ENCODE data around the gene LMO2. TPM values are rescaled to one million over a fixed set of nuclear protein-coding genes. Genes with fewer than 3 reads are reported as not detected.

Gene LMO2
- total RNA-seq, 2 donors from 2014 or later, result 37.0 to 74.3 TPM

DNA sequence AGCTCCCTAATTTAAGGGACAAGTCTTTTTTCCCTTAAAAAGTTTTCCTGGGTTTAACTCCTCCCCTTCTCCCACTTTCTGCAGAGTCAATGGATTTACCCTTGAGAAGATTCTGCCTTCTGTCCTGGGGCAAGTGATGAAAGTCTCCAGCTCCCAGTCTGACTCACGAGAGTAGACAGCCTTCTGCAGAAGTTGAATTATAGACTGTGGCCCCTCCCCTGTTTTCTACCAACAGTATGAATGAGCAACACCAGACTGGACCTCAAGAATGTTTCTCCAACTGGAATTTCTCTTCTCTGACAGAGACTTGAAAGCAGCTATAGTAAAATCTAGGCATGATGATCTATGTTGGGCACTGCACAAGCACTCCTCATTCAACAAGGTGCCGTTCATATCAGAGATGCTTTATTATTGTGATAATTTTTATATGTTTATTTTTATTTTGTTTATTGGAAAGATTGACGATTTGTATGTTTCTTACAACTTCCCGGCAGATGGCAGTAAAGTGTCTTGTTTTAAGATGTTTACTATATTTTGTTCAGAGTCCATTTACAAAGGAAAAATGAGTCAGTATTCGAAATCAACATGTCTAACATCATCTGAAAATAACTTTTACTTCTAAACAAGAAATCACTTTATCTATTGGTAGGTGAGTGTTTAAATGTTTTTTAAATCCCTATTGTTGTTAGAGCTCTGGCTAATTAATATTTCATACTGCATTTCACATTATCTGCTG is 56.6 kb downstream of the LMO2 start:
- TF ChIP-seq, protein P1, sequence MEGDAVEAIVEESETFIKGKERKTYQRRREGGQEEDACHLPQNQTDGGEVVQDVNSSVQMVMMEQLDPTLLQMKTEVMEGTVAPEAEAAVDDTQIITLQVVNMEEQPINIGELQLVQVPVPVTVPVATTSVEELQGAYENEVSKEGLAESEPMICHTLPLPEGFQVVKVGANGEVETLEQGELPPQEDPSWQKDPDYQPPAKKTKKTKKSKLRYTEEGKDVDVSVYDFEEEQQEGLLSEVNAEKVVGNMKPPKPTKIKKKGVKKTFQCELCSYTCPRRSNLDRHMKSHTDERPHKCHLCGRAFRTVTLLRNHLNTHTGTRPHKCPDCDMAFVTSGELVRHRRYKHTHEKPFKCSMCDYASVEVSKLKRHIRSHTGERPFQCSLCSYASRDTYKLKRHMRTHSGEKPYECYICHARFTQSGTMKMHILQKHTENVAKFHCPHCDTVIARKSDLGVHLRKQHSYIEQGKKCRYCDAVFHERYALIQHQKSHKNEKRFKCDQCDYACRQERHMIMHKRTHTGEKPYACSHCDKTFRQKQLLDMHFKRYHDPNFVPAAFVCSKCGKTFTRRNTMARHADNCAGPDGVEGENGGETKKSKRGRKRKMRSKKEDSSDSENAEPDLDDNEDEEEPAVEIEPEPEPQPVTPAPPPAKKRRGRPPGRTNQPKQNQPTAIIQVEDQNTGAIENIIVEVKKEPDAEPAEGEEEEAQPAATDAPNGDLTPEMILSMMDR (IDR thresholded peaks at IDR 0.05), result no peak

DNA sequence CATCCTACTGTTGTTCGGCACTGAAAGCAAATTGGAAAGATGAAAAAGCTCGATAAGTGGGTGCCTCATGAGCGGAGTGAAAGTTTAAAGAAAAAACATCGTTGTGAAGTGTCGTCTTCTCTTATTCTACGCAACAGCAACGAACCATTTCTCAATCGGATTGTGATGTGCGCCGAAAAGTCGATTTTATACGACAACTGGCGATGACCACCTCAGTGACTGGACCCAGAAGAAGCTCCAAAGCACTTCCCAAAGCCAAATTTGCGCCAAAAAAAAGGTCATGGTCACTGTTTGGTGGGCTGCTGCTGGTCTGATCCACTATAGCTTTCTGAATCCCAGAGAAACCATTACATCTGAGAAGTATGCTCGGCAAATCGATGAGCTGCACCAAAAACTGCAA is 59.2 kb downstream of the LMO2 start:
- DNase-seq (ENCODE audit: low spot score) (no peak), ATAC-seq (ENCODE audit: insufficient number of reproducible peaks, low FRiP score, low read depth) (no peak)
- TF ChIP-seq, protein P1 (IDR thresholded peaks at IDR 0.05), result no peak
- Histone ChIP-seq H3K4me1 (ENCODE audit: control insufficient read depth in 1 of 2, low read depth in 2 of 2) (peaks cover 7 to 10% of the 10 kb centered on the region in 2 donors), H3K4me3 (no peak overlapping the region), H3K27me3 (replicated peaks; ENCODE audit: insufficient read depth) (no peaks in the 10 kb centered on the region), H3K36me3 (no peaks in the 10 kb centered on the region), H3K27ac (no peak overlapping the region), H3K9me3 (no peaks in the 10 kb centered on the region)

More for the DNA sequence above, 56.6 kb downstream of the LMO2 start:
- Histone ChIP-seq H3K27me3 (replicated peaks; ENCODE audit: insufficient read depth) (no peaks in the 10 kb centered on the region), H3K27ac (no peak overlapping the region), H3K36me3 (no peaks in the 10 kb centered on the region), H3K4me1 (ENCODE audit: control insufficient read depth in 1 of 2, low read depth in 2 of 2) (no peaks in the 10 kb centered on the region), H3K4me3 (no peak overlapping the region), H3K9me3 (no peaks in the 10 kb centered on the region)
- no peak for DNase-seq (ENCODE audit: low spot score)
- no peak for ATAC-seq (ENCODE audit: insufficient number of reproducible peaks, low FRiP score, low read depth)

DNA sequence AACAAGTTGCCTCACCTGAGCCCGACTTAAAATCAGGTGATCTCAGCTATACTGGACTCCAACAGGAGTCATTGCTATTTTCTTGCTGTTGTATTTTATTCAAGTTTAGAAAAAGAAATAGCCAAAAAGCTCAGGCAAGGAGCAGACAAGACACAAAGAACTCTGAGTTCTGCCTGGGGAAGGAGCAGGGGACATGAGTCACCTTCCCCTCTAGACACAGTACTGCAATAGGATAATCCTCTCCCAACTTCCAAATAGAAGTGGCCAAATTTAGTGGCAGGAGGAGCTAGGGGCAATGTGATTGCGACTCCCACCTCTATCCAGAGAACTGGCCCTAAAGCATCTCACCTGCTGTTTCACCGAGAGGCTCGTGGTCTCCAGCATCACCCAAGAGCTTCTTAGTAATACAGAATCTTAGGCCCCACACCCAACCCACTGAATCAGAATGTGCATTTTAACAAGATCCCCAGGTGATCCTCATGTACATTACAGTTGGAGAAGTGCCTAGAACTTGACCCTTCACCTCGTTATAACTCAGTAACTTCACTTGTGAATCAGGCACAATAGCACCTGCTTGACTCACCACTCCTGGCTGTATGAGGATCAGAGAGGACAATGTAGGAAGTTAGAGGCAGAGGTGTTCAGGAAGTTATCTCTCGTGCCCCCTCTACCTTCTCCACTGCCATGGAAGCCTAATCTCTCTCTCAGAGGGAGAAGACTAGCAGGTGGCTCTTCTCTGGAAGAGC is 60.8 kb downstream of the LMO2 start:
- no peak for ATAC-seq (ENCODE audit: insufficient number of reproducible peaks, low FRiP score, low read depth)
- Histone ChIP-seq H3K27me3 (replicated peaks; ENCODE audit: insufficient read depth) (no peaks in the 10 kb centered on the region), H3K4me3 (no peak overlapping the region), H3K36me3 (no peaks in the 10 kb centered on the region), H3K4me1 (ENCODE audit: control insufficient read depth in 1 of 2, low read depth in 2 of 2) (peaks cover 7 to 10% of the 10 kb centered on the region in 2 donors), H3K27ac (no peak overlapping the region), H3K9me3 (no peaks in the 10 kb centered on the region)
- DNase-seq (ENCODE audit: low spot score), result no peak
- TF ChIP-seq, protein P1 (IDR thresholded peaks at IDR 0.05), result no peak

DNA sequence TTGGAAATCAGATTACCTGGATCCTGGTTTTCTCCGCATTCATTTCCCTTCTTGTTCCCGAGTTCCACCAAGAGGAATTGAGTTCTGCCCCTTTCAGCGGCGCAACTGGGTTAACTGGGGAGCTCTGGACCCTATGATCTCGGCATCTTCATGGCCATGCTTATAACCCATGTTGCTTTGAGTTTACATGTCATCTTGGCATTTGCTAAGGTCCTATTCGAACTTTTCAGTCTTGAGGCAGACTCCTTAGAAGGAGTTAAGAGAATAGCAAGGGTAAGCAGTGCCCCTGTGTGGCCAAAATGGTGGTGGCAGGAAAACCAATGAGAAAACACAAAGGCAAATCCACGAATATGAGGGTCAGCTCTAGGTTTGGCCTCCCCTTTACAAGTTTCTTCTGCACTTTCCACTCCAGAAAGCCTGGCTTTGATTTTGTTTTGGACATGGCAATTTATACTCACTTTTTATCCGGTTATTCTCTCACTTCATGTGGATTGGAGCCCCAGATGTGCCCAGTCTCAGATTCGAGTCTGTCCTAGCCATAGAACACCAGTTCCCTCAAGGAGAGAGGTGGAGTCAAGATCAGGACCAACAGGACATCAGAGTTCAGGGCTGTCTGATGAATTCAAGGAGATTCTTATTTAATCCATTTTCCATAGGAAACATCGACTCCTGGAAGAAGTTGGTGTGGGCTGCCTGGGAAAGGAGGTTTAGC is 62.3 kb downstream of the LMO2 start:
- Histone ChIP-seq H3K9me3 (no peaks in the 10 kb centered on the region), H3K27ac (no peak overlapping the region), H3K4me3 (peak overlapping the region; percentile 57), H3K4me1 (ENCODE audit: control insufficient read depth in 1 of 2, low read depth in 2 of 2) (peaks cover 7 to 10% of the 10 kb centered on the region in 2 donors), H3K36me3 (no peaks in the 10 kb centered on the region), H3K27me3 (replicated peaks; ENCODE audit: insufficient read depth) (no peaks in the 10 kb centered on the region)
- ATAC-seq (ENCODE audit: insufficient number of reproducible peaks, low FRiP score, low read depth), result no peak
- TF ChIP-seq, protein P1 (IDR thresholded peaks at IDR 0.05), result peak; percentile 60
- no peak for DNase-seq (ENCODE audit: low spot score)
